Urinary bladder (tissue), 4 donors: ENCODE results near the gene CENPU. TPM values are rescaled to one million over a fixed set of nuclear protein-coding genes. Genes with fewer than 3 reads are reported as not detected.

Experiments used
- DNase-seq: peaks from one replicate; pipeline ENCODE4 v3.0.0-alpha.2; 2015; ENCODE audit errors: extremely low spot score
- H3K27ac ChIP-seq: one replicate; pipeline ENCODE4 v1.5.1; 2013; ENCODE audit warnings: low read depth, mild to moderate bottlenecking, moderate library complexity
- H3K36me3 ChIP-seq: one replicate; pipeline ENCODE4 v1.6.1; 2013; ENCODE audit warnings: mild to moderate bottlenecking, moderate library complexity; ENCODE audit not compliant: insufficient read depth
- H3K4me1 ChIP-seq: one replicate; pipeline ENCODE4 v1.6.1; 2013; ENCODE audit warnings: mild to moderate bottlenecking, moderate library complexity; ENCODE audit not compliant: insufficient read depth
- H3K4me3 ChIP-seq: one replicate; pipeline ENCODE4 v1.5.1; 2013; ENCODE audit warnings: low read depth, low read length
- WGBS: extraction: QIAGEN DNeasy Blood & Tissue Kit; methylation state at CpG from one replicate; pipeline ENCODE4 v1.1.7; 2013; 5-methylcytosine and 5-hydroxymethylcytosine counted together
- polyA plus RNA-seq: library from polyadenylated mRNA; stranded (reverse); fragments of 200-250 nt; gene quantifications from one replicate; pipeline ENCODE4 v1.2.3, GENCODE V29; 2013
- total RNA-seq: library from RNA; depleted of rRNA; stranded (reverse); fragments of >200 nt; gene quantifications from one replicate; pipeline ENCODE4 v1.2.3, GENCODE V29; 2014
- donor health status: healthy with polysubstance abuse.
- donor health status: healthy.

CENPU gene
- total and polyA plus RNA-seq, 2 donors, result 1.5 to 24.8 TPM

DNA sequence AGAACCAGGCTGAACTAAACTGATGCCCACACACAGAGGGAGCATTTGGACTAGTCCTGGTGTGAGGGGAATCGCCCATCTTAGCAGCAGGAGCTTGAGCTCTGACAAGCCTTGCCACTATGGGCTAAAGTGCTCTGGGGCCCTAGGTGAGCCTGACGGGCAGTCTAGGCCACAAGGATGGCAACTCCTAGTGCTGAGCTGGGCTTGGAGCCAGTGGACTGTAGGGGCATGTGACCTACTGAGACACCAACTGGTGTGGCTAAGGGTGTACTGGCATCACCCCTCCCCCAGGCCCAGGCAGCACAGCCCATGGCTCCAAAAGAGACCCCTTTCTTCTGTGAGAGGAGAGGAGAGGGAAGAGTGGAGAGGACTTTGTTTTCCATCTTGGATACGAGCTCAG lies 14.5 kb downstream of the CENPU start:
- 90% methylated on average over 3 of the region's 3 CpGs for WGBS
- Histone ChIP-seq H3K36me3 (peaks cover 4% of the 10 kb centered on the region), H3K27ac (no peak overlapping the region), H3K4me1 (no peaks in the 10 kb centered on the region), H3K4me3 (no peak overlapping the region)
- DNase-seq, result no peak

DNA sequence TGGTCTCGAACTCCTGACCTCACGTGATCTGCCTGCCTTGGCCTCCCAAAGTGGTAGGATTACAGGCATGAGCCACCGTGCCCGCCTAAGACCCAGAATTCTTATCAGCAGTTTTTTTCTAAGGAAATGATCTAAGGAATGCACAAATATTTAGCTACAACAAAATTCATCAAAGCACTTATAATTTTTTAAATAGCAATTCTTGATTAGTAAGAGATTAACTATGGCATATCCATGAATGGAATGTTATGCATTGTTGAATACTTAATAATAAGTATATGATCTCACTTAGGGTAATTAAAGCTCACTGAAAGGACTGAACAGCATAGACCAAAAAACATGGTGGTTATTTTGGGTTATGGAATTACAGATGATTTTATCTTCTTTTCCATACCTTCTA lies 18.4 kb downstream of the CENPU start:
- Histone ChIP-seq H3K36me3 (peaks cover 2% of the 10 kb centered on the region), H3K4me3 (no peak overlapping the region), H3K27ac (no peak overlapping the region), H3K4me1 (no peaks in the 10 kb centered on the region)
- no peak for DNase-seq
- WGBS, result 89% methylated on average over 4 of the region's 4 CpGs

DNA sequence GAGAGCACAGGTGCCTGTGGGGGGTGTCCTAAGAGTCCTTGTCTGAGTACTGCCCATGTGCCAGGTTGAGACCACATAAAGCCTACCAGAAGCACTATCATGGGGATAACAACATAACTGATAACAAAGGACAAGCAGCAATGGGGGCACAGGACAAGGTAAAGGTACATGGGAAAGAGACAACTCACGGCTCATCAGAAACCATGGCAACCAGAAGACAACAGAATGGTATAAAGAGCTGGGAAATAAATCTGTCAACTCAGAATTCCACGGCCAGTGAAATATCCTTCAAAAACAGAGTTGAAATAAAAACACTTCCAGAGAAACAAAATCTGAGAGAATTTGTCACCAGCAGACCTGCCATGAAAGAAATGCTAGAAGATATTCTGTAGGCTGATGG lies 20.0 kb downstream of the CENPU start:
- H3K36me3 ChIP-seq, result no peaks in the 10 kb centered on the region
- DNase-seq, result no peak
- H3K4me3 ChIP-seq, result no peak overlapping the region
- WGBS, result 86% methylated on average over 2 of the region's 2 CpGs
- H3K4me1 ChIP-seq, result no peaks in the 10 kb centered on the region
- no peak overlapping the region for H3K27ac ChIP-seq

DNA sequence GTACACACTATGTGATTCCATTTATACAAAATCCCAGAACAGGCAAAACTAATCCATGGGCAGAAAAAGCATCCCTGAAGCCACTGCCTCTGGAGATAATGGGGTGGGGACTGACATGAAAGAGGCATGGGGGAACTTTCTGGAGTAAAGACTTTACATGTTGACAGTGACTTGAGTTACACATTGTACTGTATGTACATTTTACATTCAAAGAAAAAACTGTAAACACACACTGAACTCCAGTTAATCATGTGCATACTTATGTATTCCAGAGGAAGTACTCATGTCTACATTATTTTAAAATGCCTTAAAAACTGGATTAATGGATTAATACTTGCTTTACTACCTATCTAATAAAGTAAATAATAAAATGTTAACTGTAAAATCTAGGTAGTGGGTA lies 21.6 kb downstream of the CENPU start:
- no peaks in the 10 kb centered on the region for H3K36me3 ChIP-seq
- DNase-seq, result no peak
- no peaks in the 10 kb centered on the region for H3K4me1 ChIP-seq
- H3K4me3 ChIP-seq, result no peak overlapping the region
- H3K27ac ChIP-seq, result no peak overlapping the region

GRCh38 chr4:184706453-184706852 lies 27.4 kb downstream of the CENPU start:
- DNase-seq, result no peak
- WGBS, result 88% methylated on average over 1 of the region's 1 CpG
- Histone ChIP-seq H3K4me1 (no peaks in the 10 kb centered on the region), H3K27ac (no peak overlapping the region), H3K36me3 (no peaks in the 10 kb centered on the region), H3K4me3 (no peak overlapping the region)

GRCh38 chr4:184705692-184706091 lies 28.2 kb downstream of the CENPU start:
- DNase-seq, result no peak
- no peak overlapping the region for H3K27ac ChIP-seq
- H3K4me3 ChIP-seq, result no peak overlapping the region
- H3K4me1 ChIP-seq, result no peaks in the 10 kb centered on the region
- 78% methylated on average over 5 of the region's 5 CpGs for WGBS
- no peaks in the 10 kb centered on the region for H3K36me3 ChIP-seq

DNA sequence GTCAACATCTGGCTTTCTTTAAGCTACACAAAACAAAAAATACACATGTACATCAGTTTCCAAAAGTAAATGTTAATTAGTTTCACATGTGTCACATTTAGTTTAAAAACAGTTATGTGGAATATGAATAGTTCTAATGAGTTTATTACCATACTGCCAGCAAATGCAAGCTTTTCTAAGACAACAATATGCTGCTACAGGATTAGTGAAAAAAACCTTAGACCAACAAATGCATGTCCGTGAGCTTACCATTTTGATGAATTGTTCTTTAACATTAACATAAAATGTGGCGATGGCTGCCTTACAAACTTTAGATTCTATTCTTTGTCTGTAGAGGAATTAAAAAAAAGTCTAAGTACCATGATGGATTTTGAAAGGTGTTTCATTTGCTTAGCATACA lies 31.8 kb downstream of the CENPU start:
- WGBS, result 97% methylated on average over 2 of the region's 2 CpGs

DNA sequence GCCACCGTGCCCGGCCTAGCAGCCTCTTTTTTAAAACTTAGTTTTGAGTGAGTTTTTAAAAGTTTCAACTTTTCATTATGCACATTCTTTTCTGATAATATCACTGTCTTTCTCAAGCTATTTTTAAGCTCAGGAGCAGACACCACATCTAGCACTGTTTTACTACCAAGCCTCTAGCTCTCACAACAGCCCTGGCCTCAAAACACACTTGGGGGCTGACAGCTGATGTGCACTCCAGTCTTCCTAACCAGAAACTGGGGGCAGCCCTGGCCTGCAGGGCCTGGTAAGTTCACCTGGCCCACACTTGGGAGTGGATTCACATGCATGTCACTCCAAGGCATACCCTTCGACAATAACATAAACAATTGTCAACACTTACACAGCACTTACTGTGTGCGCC lies 34.0 kb downstream of the CENPU start:
- no peaks in the 10 kb centered on the region for H3K4me1 ChIP-seq
- DNase-seq, result no peak
- WGBS, result 95% methylated on average over 4 of the region's 4 CpGs
- no peak overlapping the region for H3K27ac ChIP-seq
- H3K4me3 ChIP-seq, result no peak overlapping the region
- H3K36me3 ChIP-seq, result peaks cover 2% of the 10 kb centered on the region

More for the DNA sequence above, 31.8 kb downstream of the CENPU start:
- Histone ChIP-seq H3K36me3 (no peaks in the 10 kb centered on the region), H3K4me1 (no peaks in the 10 kb centered on the region), H3K27ac (no peak overlapping the region), H3K4me3 (no peak overlapping the region)
- DNase-seq, result no peak

- H3K27ac ChIP-seq, result no peak overlapping the region
- peaks cover 5% of the 10 kb centered on the region for H3K36me3 ChIP-seq
- no peak for DNase-seq
- 74% methylated on average over 3 of the region's 3 CpGs for WGBS
- H3K4me3 ChIP-seq, result no peak overlapping the region
- no peaks in the 10 kb centered on the region for H3K4me1 ChIP-seq
These were observed 35.9 kb downstream of the CENPU start for GRCh38 chr4:184697956-184698355.

- Histone ChIP-seq H3K27ac (no peak overlapping the region), H3K4me1 (no peaks in the 10 kb centered on the region), H3K4me3 (no peak overlapping the region), H3K36me3 (peaks cover 5% of the 10 kb centered on the region)
- DNase-seq, result no peak
- 69% methylated on average over 3 of the region's 3 CpGs for WGBS
These were observed 38.6 kb downstream of the CENPU start for GRCh38 chr4:184695178-184695896.

DNA sequence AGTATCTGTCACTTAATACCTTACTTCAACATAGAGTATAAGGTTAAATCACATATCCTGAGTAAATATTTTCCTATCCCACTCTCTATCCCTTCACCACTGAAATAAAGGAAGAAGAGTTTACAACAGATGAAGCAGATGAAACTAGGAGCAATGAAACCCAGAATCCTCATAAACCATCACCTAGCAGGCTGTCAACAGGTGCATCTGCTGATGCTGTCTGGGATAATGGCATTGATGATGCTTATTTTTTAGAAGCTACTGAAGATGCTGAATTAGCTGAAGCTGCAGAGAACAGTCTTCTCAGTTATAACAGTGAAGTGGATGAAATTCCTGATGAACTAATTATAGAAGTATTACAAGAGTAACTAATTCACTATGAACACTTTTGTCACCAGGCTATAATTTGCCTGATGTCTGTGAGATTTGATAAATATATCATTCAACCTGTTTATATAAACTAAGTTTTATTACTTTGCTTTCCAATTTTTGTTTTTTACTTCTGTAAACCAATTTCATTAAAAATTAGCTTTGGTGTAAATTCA lies 39.4 kb downstream of the CENPU start:
- H3K4me1 ChIP-seq, result no peaks in the 10 kb centered on the region
- H3K36me3 ChIP-seq, result peaks cover 5% of the 10 kb centered on the region
- no peak overlapping the region for H3K4me3 ChIP-seq
- DNase-seq, result no peak
- no peak overlapping the region for H3K27ac ChIP-seq

GRCh38 chr4:184693056-184693455 lies 40.8 kb downstream of the CENPU start:
- DNase-seq, result no peak
- 91% methylated on average over 5 of the region's 5 CpGs for WGBS
- H3K27ac ChIP-seq, result no peak overlapping the region
- H3K36me3 ChIP-seq, result peaks cover 5% of the 10 kb centered on the region
- H3K4me1 ChIP-seq, result no peaks in the 10 kb centered on the region
- no peak overlapping the region for H3K4me3 ChIP-seq

- Histone ChIP-seq H3K4me1 (no peaks in the 10 kb centered on the region), H3K36me3 (peaks cover 4% of the 10 kb centered on the region), H3K4me3 (no peak overlapping the region), H3K27ac (no peak overlapping the region)
- 76% methylated on average over 5 of the region's 5 CpGs for WGBS
- DNase-seq, result no peak
These were observed 44.2 kb downstream of the CENPU start for GRCh38 chr4:184689681-184690080.

GRCh38 chr4:184688447-184688846 lies 45.4 kb downstream of the CENPU start:
- DNase-seq, result no peak
- H3K27ac ChIP-seq, result no peak overlapping the region
- H3K36me3 ChIP-seq, result peaks cover 1% of the 10 kb centered on the region
- no peaks in the 10 kb centered on the region for H3K4me1 ChIP-seq
- H3K4me3 ChIP-seq, result no peak overlapping the region
- 70% methylated on average over 11 of the region's 11 CpGs for WGBS
